Measurements from ENCODE around the gene PLAAT5. TPM values are rescaled to one million over a fixed set of nuclear protein-coding genes. Genes with fewer than 3 reads are reported as not detected.

PLAAT5 gene
- total RNA-seq, 1 experiment from 2014 or later = not detected

DNA sequence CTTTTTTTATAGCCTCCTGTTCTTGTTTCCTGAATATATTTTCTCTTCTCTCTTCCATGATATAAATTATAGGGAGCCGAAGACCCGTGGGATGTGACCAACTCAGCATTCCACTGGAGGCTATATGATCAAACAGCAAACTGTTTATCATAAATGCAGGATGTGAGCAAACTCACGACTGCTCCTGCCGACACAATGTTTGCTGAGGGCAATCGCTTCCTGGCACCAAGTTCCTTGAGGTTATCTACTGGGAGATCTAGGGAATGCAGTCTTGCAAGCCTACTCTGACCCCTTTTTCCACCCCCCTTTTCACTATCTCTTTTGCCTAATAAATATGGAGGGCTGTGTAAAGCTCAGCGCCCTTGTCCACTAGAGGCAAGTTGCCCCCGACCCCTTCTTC, 32.2 kb upstream of the PLAAT5 start:
- TF ChIP-seq CEBPB (IDR thresholded peaks at IDR 0.05; ENCODE audit: low read depth) (no peak), JUND (IDR thresholded peaks at IDR 0.05) (no peak)
- Histone ChIP-seq H4K20me1 (ENCODE audit: insufficient read depth) (no peaks in the 10 kb centered on the region), H3K4me1 (ENCODE audit: control insufficient read depth in 1 of 2, insufficient read depth in 2 of 2, low read length in 2 of 2) (no peaks in the 10 kb centered on the region), H2AFZ (ENCODE audit: low read depth, low read length, poor library complexity, severe bottlenecking) (no peak overlapping the region), H3K79me2 (ENCODE audit: insufficient read depth, low read length) (no peaks in the 10 kb centered on the region), H3K4me2 (ENCODE audit: low read length) (no peak overlapping the region), H3K4me3 (replicated peaks in 1 of 2; ENCODE audit: low read depth in 1 of 2, low read length in 2 of 2) (no peak overlapping the region), H3K9me2 (ENCODE audit: insufficient read depth) (no peaks in the 10 kb centered on the region), H3K27me3 (ENCODE audit: insufficient read depth, low read length) (no peaks in the 10 kb centered on the region), H3K9ac (ENCODE audit: low read length) (no peak overlapping the region), H3K36me3 (ENCODE audit: control insufficient read depth in 1 of 2, insufficient read depth in 2 of 2, low read length in 2 of 2) (no peaks in the 10 kb centered on the region), H3K9me3 (ENCODE audit: control insufficient read depth in 1 of 2, insufficient read depth in 1 of 2, low read depth in 1 of 2, low read length in 2 of 2) (no peaks in the 10 kb centered on the region), H3K27ac (ENCODE audit: low read depth, low read length) (no peak overlapping the region)
- no TSS peak for BruUV-seq (replicated peaks)
- RAD21 ChIA-PET (ENCODE audit: low non-redundant PET in 1 of 2, low total read pairs in 2 of 2, uncharacterized antibody in 2 of 2, unreplicated experiment in 2 of 2) = no interaction called here
- intact Hi-C loops (cut with micrococcal nuclease) = no loop called here
- CTCF ChIA-PET = interaction anchor here (0.6 kb wide), 1 partner anchor 22 kb away, joined by 3 read pairs; no protein-coding TSS in a partner anchor
- ATAC-seq (no peak), DNase-seq (ENCODE audit: low read depth, low spot score) (no peak)
- POLR2A ChIA-PET = no interaction called here

DNA sequence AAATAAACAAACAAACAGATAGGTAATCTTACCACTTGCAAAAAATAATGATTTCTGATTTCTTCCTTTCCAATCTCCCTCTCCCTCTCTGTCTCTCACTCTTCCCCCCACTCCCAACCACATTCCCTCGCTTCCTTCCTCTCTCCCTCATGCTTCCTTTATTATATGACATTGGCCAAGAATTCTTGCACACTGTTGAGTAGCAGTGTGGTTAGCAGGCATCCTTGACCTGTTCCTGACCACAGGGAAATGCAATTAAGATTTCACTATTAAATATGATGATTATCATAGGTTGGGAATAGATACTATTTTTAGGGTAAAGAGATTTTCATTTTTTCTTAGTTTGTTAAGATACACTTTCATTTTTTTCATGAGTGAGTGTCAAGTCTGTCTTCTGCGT, 30.9 kb upstream of the PLAAT5 start:
- no peaks in the 10 kb centered on the region for H4K20me1 ChIP-seq (ENCODE audit: insufficient read depth)
- H3K9me3 ChIP-seq (ENCODE audit: control insufficient read depth in 1 of 2, insufficient read depth in 1 of 2, low read depth in 1 of 2, low read length in 2 of 2) = no peaks in the 10 kb centered on the region
- H3K79me2 ChIP-seq (ENCODE audit: insufficient read depth, low read length) = no peaks in the 10 kb centered on the region
- no peaks in the 10 kb centered on the region for H3K4me1 ChIP-seq (ENCODE audit: control insufficient read depth in 1 of 2, insufficient read depth in 2 of 2, low read length in 2 of 2)
- no peaks in the 10 kb centered on the region for H3K9me2 ChIP-seq (ENCODE audit: insufficient read depth)
- ChIA-PET RAD21 (ENCODE audit: low non-redundant PET in 1 of 2, low total read pairs in 2 of 2, uncharacterized antibody in 2 of 2, unreplicated experiment in 2 of 2) (no interaction called here), CTCF (no interaction called here), POLR2A (no interaction called here)
- H2AFZ ChIP-seq (ENCODE audit: low read depth, low read length, poor library complexity, severe bottlenecking) = no peak overlapping the region
- BruUV-seq (replicated peaks) = no TSS peak
- ATAC-seq (no peak), DNase-seq (ENCODE audit: low read depth, low spot score) (no peak)
- no peak for TF ChIP-seq MAX (IDR thresholded peaks at IDR 0.05)
- no peak for TF ChIP-seq SIN3A (IDR thresholded peaks at IDR 0.05; ENCODE audit: low read depth)
- TF ChIP-seq, protein P1, sequence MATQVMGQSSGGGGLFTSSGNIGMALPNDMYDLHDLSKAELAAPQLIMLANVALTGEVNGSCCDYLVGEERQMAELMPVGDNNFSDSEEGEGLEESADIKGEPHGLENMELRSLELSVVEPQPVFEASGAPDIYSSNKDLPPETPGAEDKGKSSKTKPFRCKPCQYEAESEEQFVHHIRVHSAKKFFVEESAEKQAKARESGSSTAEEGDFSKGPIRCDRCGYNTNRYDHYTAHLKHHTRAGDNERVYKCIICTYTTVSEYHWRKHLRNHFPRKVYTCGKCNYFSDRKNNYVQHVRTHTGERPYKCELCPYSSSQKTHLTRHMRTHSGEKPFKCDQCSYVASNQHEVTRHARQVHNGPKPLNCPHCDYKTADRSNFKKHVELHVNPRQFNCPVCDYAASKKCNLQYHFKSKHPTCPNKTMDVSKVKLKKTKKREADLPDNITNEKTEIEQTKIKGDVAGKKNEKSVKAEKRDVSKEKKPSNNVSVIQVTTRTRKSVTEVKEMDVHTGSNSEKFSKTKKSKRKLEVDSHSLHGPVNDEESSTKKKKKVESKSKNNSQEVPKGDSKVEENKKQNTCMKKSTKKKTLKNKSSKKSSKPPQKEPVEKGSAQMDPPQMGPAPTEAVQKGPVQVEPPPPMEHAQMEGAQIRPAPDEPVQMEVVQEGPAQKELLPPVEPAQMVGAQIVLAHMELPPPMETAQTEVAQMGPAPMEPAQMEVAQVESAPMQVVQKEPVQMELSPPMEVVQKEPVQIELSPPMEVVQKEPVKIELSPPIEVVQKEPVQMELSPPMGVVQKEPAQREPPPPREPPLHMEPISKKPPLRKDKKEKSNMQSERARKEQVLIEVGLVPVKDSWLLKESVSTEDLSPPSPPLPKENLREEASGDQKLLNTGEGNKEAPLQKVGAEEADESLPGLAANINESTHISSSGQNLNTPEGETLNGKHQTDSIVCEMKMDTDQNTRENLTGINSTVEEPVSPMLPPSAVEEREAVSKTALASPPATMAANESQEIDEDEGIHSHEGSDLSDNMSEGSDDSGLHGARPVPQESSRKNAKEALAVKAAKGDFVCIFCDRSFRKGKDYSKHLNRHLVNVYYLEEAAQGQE (IDR thresholded peaks at IDR 0.05; ENCODE audit: low read depth) = no peak
- TF ChIP-seq EGR1 (IDR thresholded peaks at IDR 0.05; ENCODE audit: low read depth) = no peak
- no peak for TF ChIP-seq JUND (IDR thresholded peaks at IDR 0.05)
- TF ChIP-seq CBX3 (IDR thresholded peaks at IDR 0.05; ENCODE audit: low read depth) = no peak
- no peaks in the 10 kb centered on the region for H3K36me3 ChIP-seq (ENCODE audit: control insufficient read depth in 1 of 2, insufficient read depth in 2 of 2, low read length in 2 of 2)
- intact Hi-C loops (cut with micrococcal nuclease) = no loop called here
- H3K9ac ChIP-seq (ENCODE audit: low read length) = no peak overlapping the region
- no peak overlapping the region for H3K4me2 ChIP-seq (ENCODE audit: low read length)
- no peak overlapping the region for H3K27ac ChIP-seq (ENCODE audit: low read depth, low read length)
- H3K4me3 ChIP-seq (replicated peaks in 1 of 2; ENCODE audit: low read depth in 1 of 2, low read length in 2 of 2) = no peak overlapping the region
- H3K27me3 ChIP-seq (ENCODE audit: insufficient read depth, low read length) = no peaks in the 10 kb centered on the region

Data from HCT116 (cell line).